Measurements from ENCODE around the gene CD7. TPM values are rescaled to one million over a fixed set of nuclear protein-coding genes. Genes with fewer than 3 reads are reported as not detected.

The CD7 gene
- total and polyA plus RNA-seq, 9 of the 15 experiments (the other 6 are each of a cell fraction or from before 2014, with no cell fraction given) = 0.21 to 0.35 TPM; not detected in 7

GRCh38 chr17:82320956-82321927 is 3.8 kb upstream of the CD7 start (continued):
- TF ChIP-seq AFF4 (CRISPR knock-in tag; IDR thresholded peaks at IDR 0.05) (no peak), TAF15 (IDR thresholded peaks at IDR 0.05; ENCODE audit: low read depth, low read length) (no peak), ARID2 (IDR thresholded peaks at IDR 0.05) (peak; percentile 54; the same call in 1 of the 2 replicates), BCL6 (CRISPR knock-in tag; IDR thresholded peaks at IDR 0.05) (no peak), NFXL1 (CRISPR knock-in tag; IDR thresholded peaks at IDR 0.05) (no peak), TFAM (CRISPR knock-in tag; conservative IDR thresholded peaks at IDR 0.05) (no peak), ELF2 (CRISPR knock-in tag; IDR thresholded peaks at IDR 0.05) (no peak), U2AF1 (optimal IDR thresholded peaks at IDR 0.05; ENCODE audit: low read depth, low read length) (no peak), MXI1 (IDR thresholded peaks at IDR 0.05; ENCODE audit: low read depth, low read length) (no peak)
- TF ChIP-seq, protein P1, sequence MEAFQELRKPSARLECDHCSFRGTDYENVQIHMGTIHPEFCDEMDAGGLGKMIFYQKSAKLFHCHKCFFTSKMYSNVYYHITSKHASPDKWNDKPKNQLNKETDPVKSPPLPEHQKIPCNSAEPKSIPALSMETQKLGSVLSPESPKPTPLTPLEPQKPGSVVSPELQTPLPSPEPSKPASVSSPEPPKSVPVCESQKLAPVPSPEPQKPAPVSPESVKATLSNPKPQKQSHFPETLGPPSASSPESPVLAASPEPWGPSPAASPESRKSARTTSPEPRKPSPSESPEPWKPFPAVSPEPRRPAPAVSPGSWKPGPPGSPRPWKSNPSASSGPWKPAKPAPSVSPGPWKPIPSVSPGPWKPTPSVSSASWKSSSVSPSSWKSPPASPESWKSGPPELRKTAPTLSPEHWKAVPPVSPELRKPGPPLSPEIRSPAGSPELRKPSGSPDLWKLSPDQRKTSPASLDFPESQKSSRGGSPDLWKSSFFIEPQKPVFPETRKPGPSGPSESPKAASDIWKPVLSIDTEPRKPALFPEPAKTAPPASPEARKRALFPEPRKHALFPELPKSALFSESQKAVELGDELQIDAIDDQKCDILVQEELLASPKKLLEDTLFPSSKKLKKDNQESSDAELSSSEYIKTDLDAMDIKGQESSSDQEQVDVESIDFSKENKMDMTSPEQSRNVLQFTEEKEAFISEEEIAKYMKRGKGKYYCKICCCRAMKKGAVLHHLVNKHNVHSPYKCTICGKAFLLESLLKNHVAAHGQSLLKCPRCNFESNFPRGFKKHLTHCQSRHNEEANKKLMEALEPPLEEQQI (IDR thresholded peaks at IDR 0.05) = no peak
- TF ChIP-seq, protein P2, sequence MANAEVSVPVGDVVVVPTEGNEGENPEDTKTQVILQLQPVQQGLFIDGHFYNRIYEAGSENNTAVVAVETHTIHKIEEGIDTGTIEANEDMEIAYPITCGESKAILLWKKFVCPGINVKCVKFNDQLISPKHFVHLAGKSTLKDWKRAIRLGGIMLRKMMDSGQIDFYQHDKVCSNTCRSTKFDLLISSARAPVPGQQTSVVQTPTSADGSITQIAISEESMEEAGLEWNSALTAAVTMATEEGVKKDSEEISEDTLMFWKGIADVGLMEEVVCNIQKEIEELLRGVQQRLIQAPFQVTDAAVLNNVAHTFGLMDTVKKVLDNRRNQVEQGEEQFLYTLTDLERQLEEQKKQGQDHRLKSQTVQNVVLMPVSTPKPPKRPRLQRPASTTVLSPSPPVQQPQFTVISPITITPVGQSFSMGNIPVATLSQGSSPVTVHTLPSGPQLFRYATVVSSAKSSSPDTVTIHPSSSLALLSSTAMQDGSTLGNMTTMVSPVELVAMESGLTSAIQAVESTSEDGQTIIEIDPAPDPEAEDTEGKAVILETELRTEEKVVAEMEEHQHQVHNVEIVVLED (CRISPR knock-in tag; IDR thresholded peaks at IDR 0.05) = no peak
- TF ChIP-seq, protein P3, sequence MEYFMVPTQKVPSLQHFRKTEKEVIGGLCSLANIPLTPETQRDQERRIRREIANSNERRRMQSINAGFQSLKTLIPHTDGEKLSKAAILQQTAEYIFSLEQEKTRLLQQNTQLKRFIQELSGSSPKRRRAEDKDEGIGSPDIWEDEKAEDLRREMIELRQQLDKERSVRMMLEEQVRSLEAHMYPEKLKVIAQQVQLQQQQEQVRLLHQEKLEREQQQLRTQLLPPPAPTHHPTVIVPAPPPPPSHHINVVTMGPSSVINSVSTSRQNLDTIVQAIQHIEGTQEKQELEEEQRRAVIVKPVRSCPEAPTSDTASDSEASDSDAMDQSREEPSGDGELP (CRISPR knock-in tag; IDR thresholded peaks at IDR 0.05; ENCODE audit: borderline replicate concordance) = peak; percentile 21; the same call in 1 of the 2 replicates

All from K562 (cell line).